OCI-LY1 (cell line): ENCODE measurements around the gene CFD.

Experiments
- H2AFZ ChIP-seq: fragments of 200-600 bp; sonication (generic), shearing (Covaris generic); 2 replicates; pipeline ENCODE4 v1.6.0; 2014; ENCODE audit warnings: antibody characterized with exemption, mild to moderate bottlenecking, low read length
- H3F3A ChIP-seq: fragments of 200-600 bp; sonication (generic), shearing (Covaris generic); 2 replicates; pipeline ENCODE4 v1.6.0; 2014; ENCODE audit warnings: mild to moderate bottlenecking, antibody characterized with exemption, low read length, moderate library complexity; ENCODE audit not compliant: insufficient read depth
- H3K27ac ChIP-seq: fragments of 200-600 bp; sonication (generic); 2 replicates; pipeline ENCODE4 v1.5.1; 2014; ENCODE audit warnings: low read length, mixed run types, mild to moderate bottlenecking, low read depth; ENCODE audit not compliant: poor library complexity, severe bottlenecking
- H3K27me3 ChIP-seq: fragments of 200-600 bp; sonication (generic); 2 replicates; pipeline ENCODE4 v1.6.0; 2014; ENCODE audit warnings: antibody characterized with exemption, mild to moderate bottlenecking, low read length, moderate library complexity; ENCODE audit not compliant: insufficient read depth
- H3K36me3 ChIP-seq: fragments of 200-600 bp; sonication (generic); 2 replicates; pipeline ENCODE4 v1.6.1; 2014; ENCODE audit warnings: mild to moderate bottlenecking, antibody characterized with exemption, low read length, moderate library complexity, mixed read lengths; ENCODE audit not compliant: insufficient read depth
- H3K4me1 ChIP-seq: fragments of 200-600 bp; sonication (generic); 2 replicates; pipeline ENCODE4 v1.5.1; 2014; ENCODE audit warnings: mild to moderate bottlenecking, low read length, moderate library complexity; ENCODE audit not compliant: insufficient read depth, severe bottlenecking
- H3K4me2 ChIP-seq: fragments of 200-600 bp; sonication (generic), shearing (Covaris generic); 2 replicates; pipeline ENCODE4 v1.6.1; 2014; ENCODE audit warnings: low read length
- H3K4me3 ChIP-seq: fragments of 200-600 bp; sonication (generic); 2 replicates; pipeline ENCODE4 v1.5.1; 2014; ENCODE audit warnings: low read length, low read depth, mild to moderate bottlenecking, mixed read lengths; ENCODE audit not compliant: poor library complexity, severe bottlenecking
- H3K79me2 ChIP-seq: fragments of 200-600 bp; shearing (Covaris generic); 2 replicates; pipeline ENCODE4 v1.6.1; 2016; ENCODE audit warnings: mixed run types, low read length, mixed read lengths; ENCODE audit not compliant: insufficient read depth
- H3K9ac ChIP-seq: fragments of 200-600 bp; sonication (generic), shearing (Covaris generic); 2 replicates; pipeline ENCODE4 v1.6.1; 2014; ENCODE audit warnings: mild to moderate bottlenecking, low read length, mixed read lengths
- H3K9me2 ChIP-seq: fragments of 200-600 bp; sonication (generic), shearing (Covaris generic); 2 replicates; pipeline ENCODE4 v1.6.1; 2014; ENCODE audit warnings: low read depth, mild to moderate bottlenecking, low read length, mixed read lengths
- H3K9me3 ChIP-seq: fragments of 200-600 bp; shearing (Covaris generic); 2 replicates; pipeline ENCODE4 v1.6.1; 2014; ENCODE audit warnings: low read length, mixed read lengths
- H4K20me1 ChIP-seq: fragments of 200-600 bp; sonication (generic), shearing (Covaris generic); 2 replicates; pipeline ENCODE4 v1.6.0; 2016; ENCODE audit warnings: mild to moderate bottlenecking, low read length; ENCODE audit not compliant: insufficient read depth
- EZH2 ChIP-seq: fragments of 200-600 bp; sonication (generic), shearing (Covaris generic); IDR thresholded peaks from 2 replicates; pipeline ENCODE4 v1.8.0; 2017; ENCODE audit warnings: borderline replicate concordance, mixed run types, mild to moderate bottlenecking, antibody characterized with exemption, low read length, moderate library complexity, mixed read lengths
- TF ChIP-seq, protein P1 (sequence below): fragments of 200-600 bp; sonication (generic), shearing (Covaris generic); IDR thresholded peaks from 2 replicates; pipeline ENCODE4 v1.5.1; 2017; ENCODE audit warnings: mild to moderate bottlenecking, antibody characterized with exemption, low read length, moderate library complexity, mixed read lengths

The CFD gene

DNA sequence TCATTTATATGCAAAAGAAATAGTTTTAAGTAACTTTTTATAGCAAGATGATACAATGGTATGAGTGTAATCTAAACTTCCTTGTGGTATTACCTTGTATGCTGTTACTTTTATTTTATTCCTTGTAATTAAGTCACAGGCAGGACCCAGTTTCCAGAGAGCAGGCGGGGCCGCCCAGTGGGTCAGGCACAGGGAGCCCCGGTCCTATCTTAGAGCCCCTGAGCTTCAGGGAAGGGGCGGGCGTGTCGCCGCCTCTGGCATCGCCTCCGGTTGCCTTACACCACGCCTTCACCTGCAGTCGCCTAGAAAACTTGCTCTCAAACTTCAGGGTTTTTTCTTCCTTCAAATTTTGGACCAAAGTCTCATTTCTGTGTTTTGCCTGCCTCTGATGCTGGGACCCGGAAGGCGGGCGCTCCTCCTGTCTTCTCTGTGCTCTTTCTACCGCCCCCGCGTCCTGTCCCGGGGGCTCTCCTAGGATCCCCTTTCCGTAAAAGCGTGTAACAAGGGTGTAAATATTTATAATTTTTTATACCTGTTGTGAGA lies 47.9 kb upstream of the CFD start:
- H3K4me1 ChIP-seq = no peaks in the 10 kb centered on the region
- TF ChIP-seq EZH2 = no peak
- H4K20me1 ChIP-seq = no peaks in the 10 kb centered on the region
- H3K36me3 ChIP-seq = peaks cover 68% of the 10 kb centered on the region
- H3K9ac ChIP-seq = no peak overlapping the region
- H3K4me3 ChIP-seq = no peak overlapping the region
- no peaks in the 10 kb centered on the region for H3K27me3 ChIP-seq
- H2AFZ ChIP-seq = no peak overlapping the region
- H3F3A ChIP-seq = peaks cover 3% of the 10 kb centered on the region; the same call in 1 of the 2 replicates
- no peaks in the 10 kb centered on the region for H3K79me2 ChIP-seq
- H3K9me3 ChIP-seq = no peaks in the 10 kb centered on the region
- H3K9me2 ChIP-seq = no peaks in the 10 kb centered on the region
- H3K27ac ChIP-seq = no peak overlapping the region
- H3K4me2 ChIP-seq = no peak overlapping the region

DNA sequence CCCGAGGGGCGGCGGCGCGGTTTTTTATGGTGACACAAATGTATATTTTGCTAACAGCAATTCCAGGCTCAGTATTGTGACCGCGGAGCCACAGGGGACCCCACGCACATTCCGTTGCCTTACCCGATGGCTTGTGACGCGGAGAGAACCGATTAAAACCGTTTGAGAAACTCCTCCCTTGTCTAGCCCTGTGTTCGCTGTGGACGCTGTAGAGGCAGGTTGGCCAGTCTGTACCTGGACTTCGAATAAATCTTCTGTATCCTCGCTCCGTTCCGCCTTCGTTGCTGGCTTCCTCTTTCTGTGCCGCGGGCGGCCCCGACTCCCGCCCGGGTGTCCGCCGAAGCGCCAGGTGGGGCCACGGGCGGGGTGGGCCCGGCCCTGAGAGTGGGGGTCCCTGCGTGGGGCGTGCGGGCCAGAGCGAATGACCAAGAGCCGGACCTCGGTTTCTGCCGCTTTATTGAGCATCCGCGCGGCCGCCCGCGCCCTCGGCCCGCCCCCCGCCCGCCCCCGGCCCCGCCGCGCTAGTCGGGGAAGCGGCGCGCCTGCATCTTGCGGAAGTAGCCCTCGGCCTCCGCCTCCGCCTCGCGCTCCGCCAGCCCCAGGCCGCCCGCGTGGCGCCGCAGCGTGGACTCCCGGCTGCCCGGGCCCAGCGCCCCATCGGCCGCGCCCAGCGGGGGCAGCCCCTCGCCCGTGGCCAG lies 47.3 kb upstream of the CFD start:
- no peaks in the 10 kb centered on the region for H4K20me1 ChIP-seq
- no peaks in the 10 kb centered on the region for H3K4me1 ChIP-seq
- H3K27ac ChIP-seq = no peak overlapping the region
- no peaks in the 10 kb centered on the region for H3K79me2 ChIP-seq
- no peak overlapping the region for H3K4me2 ChIP-seq
- no peak overlapping the region for H3K4me3 ChIP-seq
- H2AFZ ChIP-seq = no peak overlapping the region
- H3K27me3 ChIP-seq = no peaks in the 10 kb centered on the region
- peaks cover 3% of the 10 kb centered on the region; the same call in 1 of the 2 replicates for H3F3A ChIP-seq
- H3K9me2 ChIP-seq = no peaks in the 10 kb centered on the region
- H3K36me3 ChIP-seq = peaks cover 62% of the 10 kb centered on the region
- no peak overlapping the region for H3K9ac ChIP-seq
- H3K9me3 ChIP-seq = no peaks in the 10 kb centered on the region
- no peak for TF ChIP-seq EZH2
- TF ChIP-seq, protein P1, sequence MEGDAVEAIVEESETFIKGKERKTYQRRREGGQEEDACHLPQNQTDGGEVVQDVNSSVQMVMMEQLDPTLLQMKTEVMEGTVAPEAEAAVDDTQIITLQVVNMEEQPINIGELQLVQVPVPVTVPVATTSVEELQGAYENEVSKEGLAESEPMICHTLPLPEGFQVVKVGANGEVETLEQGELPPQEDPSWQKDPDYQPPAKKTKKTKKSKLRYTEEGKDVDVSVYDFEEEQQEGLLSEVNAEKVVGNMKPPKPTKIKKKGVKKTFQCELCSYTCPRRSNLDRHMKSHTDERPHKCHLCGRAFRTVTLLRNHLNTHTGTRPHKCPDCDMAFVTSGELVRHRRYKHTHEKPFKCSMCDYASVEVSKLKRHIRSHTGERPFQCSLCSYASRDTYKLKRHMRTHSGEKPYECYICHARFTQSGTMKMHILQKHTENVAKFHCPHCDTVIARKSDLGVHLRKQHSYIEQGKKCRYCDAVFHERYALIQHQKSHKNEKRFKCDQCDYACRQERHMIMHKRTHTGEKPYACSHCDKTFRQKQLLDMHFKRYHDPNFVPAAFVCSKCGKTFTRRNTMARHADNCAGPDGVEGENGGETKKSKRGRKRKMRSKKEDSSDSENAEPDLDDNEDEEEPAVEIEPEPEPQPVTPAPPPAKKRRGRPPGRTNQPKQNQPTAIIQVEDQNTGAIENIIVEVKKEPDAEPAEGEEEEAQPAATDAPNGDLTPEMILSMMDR = no peak

DNA sequence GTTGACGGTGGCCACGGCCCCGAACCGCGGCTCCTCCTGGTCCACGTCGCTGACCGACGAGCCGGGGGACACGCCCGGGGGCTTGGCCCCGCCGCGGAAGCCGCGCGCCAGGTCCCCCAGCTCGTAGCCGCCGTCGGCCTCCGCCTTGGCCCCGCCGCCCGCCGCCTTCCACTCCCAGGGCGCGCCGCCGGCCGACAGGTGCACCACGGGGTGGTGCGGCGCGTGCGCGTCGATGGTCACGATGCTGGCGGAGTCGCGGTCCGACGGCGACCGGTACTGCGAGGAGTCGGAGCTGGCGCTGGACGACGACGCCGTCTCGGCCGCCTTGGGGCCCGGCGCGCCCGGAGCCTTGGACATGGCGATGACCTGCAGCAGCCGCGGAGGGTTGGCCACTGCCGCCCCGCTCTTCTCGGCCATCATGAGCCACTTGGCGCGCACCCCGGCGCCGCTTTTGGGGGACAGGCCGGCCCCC lies 46.7 kb upstream of the CFD start:
- H3K27ac ChIP-seq = no peak overlapping the region
- no peaks in the 10 kb centered on the region for H3K9me2 ChIP-seq
- no peaks in the 10 kb centered on the region for H3K27me3 ChIP-seq
- no peaks in the 10 kb centered on the region for H3K9me3 ChIP-seq
- no peak overlapping the region for H3K9ac ChIP-seq
- H3K4me2 ChIP-seq = no peak overlapping the region
- H2AFZ ChIP-seq = no peak overlapping the region
- peaks cover 56% of the 10 kb centered on the region for H3K36me3 ChIP-seq
- H3K4me3 ChIP-seq = no peak overlapping the region
- no peaks in the 10 kb centered on the region for H3K79me2 ChIP-seq
- peaks cover 3% of the 10 kb centered on the region; the same call in 1 of the 2 replicates for H3F3A ChIP-seq
- H4K20me1 ChIP-seq = no peaks in the 10 kb centered on the region
- no peaks in the 10 kb centered on the region for H3K4me1 ChIP-seq
- TF ChIP-seq, protein P1 = no peak
- TF ChIP-seq EZH2 = no peak
